HepG2 (cell line): Measurements from ENCODE around the gene HNRNPH3. TPM values are rescaled to one million over a fixed set of nuclear protein-coding genes. Genes with fewer than 3 reads are reported as not detected.

Experiments used
- ELK4 ChIP-seq: sonication (generic); formaldehyde crosslinking; IDR thresholded peaks from 2 replicates; pipeline ENCODE4 v1.9.0; 2021; ENCODE audit warnings: missing genetic modification reagents, borderline replicate concordance
- GABPA ChIP-seq, 2 experiments: IDR thresholded peaks; 2 replicates each; pipeline ENCODE4 v1.6.1; 2011 to 2016; ENCODE audit warnings: low read depth in 2 of 2, low read length in 1 of 2, missing biosample characterization in 1 of 2, missing genetic modification characterization in 1 of 2
- GTF2F1 ChIP-seq: fragments of 150-350 bp; IDR thresholded peaks from 2 replicates; pipeline ENCODE4 v1.6.1; 2014; ENCODE audit warnings: low read length
- LCORL ChIP-seq, 2 experiments: fragments of 450-650 bp in 1 of 2; sonication (generic) in 1 of 2; formaldehyde crosslinking in 1 of 2; IDR thresholded peaks; 2 replicates each; pipeline versions ENCODE4 v1.5.0 to v1.6.1; 2017 to 2020; ENCODE audit warnings: antibody characterized with exemption in 1 of 2, missing genetic modification reagents in 1 of 2
- MIXL1 ChIP-seq: IDR thresholded peaks from 2 replicates; pipeline ENCODE4 v1.6.1; 2016
- SNAPC4 ChIP-seq: sonication (generic); formaldehyde crosslinking; IDR thresholded peaks from 2 replicates; pipeline ENCODE4 v1.4.0; 2020; ENCODE audit warnings: mild to moderate bottlenecking, missing genetic modification reagents
- ZC3H4 ChIP-seq: sonication (generic); formaldehyde crosslinking; IDR thresholded peaks from 2 replicates; pipeline ENCODE4 v1.4.0; 2020; ENCODE audit warnings: missing genetic modification reagents, borderline replicate concordance
- ZMYM2 ChIP-seq: sonication (generic); formaldehyde crosslinking; IDR thresholded peaks from 2 replicates; pipeline ENCODE4 v1.8.0; 2022; ENCODE audit warnings: mild to moderate bottlenecking, missing genetic modification reagents
- ZNF143 ChIP-seq: sonication (generic); formaldehyde crosslinking; IDR thresholded peaks from 2 replicates; pipeline ENCODE4 v1.4.0; 2020; ENCODE audit warnings: missing genetic modification reagents
- ZNF253 ChIP-seq: sonication (generic); formaldehyde crosslinking; IDR thresholded peaks from 2 replicates; pipeline ENCODE4 v1.8.0; 2022; ENCODE audit warnings: mild to moderate bottlenecking, missing genetic modification reagents, borderline replicate concordance
- ZNF30 ChIP-seq: sonication (generic); formaldehyde crosslinking; IDR thresholded peaks from 2 replicates; pipeline ENCODE4 v1.5.0; 2020; ENCODE audit warnings: mild to moderate bottlenecking, missing genetic modification reagents
- ZNF337 ChIP-seq: sonication (generic); formaldehyde crosslinking; IDR thresholded peaks from 2 replicates; pipeline ENCODE4 v1.5.1; 2020; ENCODE audit warnings: missing genetic modification reagents, low read depth, mild to moderate bottlenecking, borderline replicate concordance
- ZNF569 ChIP-seq: sonication (generic); formaldehyde crosslinking; IDR thresholded peaks from 2 replicates; pipeline ENCODE4 v1.5.0; 2020; ENCODE audit warnings: mild to moderate bottlenecking, missing genetic modification reagents, moderate library complexity, borderline replicate concordance
- ZNF644 ChIP-seq: IDR thresholded peaks from 2 replicates; pipeline ENCODE4 v1.6.1; 2016; ENCODE audit warnings: low read depth
- ZNF709 ChIP-seq: sonication (generic); formaldehyde crosslinking; IDR thresholded peaks from 2 replicates; pipeline ENCODE4 v1.5.0; 2020; ENCODE audit warnings: mild to moderate bottlenecking, missing genetic modification reagents
- ZNF75D ChIP-seq: sonication (generic); formaldehyde crosslinking; IDR thresholded peaks from 2 replicates; pipeline ENCODE4 v1.8.1; 2023; ENCODE audit warnings: missing genetic modification reagents, mild to moderate bottlenecking, borderline replicate concordance
- ZNF816 ChIP-seq: sonication (generic); formaldehyde crosslinking; IDR thresholded peaks from 2 replicates; pipeline ENCODE4 v1.8.0; 2022; ENCODE audit warnings: missing genetic modification reagents, mild to moderate bottlenecking, borderline replicate concordance
- ZNF839 ChIP-seq: sonication (generic); formaldehyde crosslinking; IDR thresholded peaks from 2 replicates; pipeline ENCODE4 v1.4.0; 2020; ENCODE audit warnings: missing genetic modification reagents, mild to moderate bottlenecking, borderline replicate concordance
- polyA plus RNA-seq, 8 experiments: library from polyadenylated mRNA; depleted of rRNA in 3 of 8; stranded (reverse) in 7 of 8; unstranded in 1 of 8; fragments of >200 nt; fragmentation: Illumina TruSeq in 4 of 8; extraction: Trizol in 4 of 8; gene quantifications; 2 replicates each; pipeline versions ENCODE4 v1.2.1 to v1.2.3, GENCODE V29; 2011 to 2016; ENCODE audit warnings: low read depth in 4 of 8, missing spikeins in 1 of 8, mixed read lengths in 1 of 8; ENCODE audit not compliant: insufficient read depth in 1 of 8
- total RNA-seq, 5 experiments: library from RNA; depleted of rRNA; stranded (reverse); fragments of >200 nt; fragmentation: Illumina TruSeq; extraction: Trizol; gene quantifications; 2 replicates each; pipeline ENCODE4 v1.2.3, GENCODE V29; 2016; ENCODE audit warnings: low read depth in 1 of 5
- TF ChIP-seq, protein P1 (sequence below): sonication (generic); formaldehyde crosslinking; IDR thresholded peaks from 2 replicates; pipeline ENCODE4 v1.5.0; 2020; ENCODE audit warnings: missing genetic modification reagents, mild to moderate bottlenecking, borderline replicate concordance

HNRNPH3 gene
- total and polyA plus RNA-seq, 2 of the 13 experiments (the other 11 are each of a cell fraction or from before 2014, with no cell fraction given) = 46.0 to 47.7 TPM

DNA sequence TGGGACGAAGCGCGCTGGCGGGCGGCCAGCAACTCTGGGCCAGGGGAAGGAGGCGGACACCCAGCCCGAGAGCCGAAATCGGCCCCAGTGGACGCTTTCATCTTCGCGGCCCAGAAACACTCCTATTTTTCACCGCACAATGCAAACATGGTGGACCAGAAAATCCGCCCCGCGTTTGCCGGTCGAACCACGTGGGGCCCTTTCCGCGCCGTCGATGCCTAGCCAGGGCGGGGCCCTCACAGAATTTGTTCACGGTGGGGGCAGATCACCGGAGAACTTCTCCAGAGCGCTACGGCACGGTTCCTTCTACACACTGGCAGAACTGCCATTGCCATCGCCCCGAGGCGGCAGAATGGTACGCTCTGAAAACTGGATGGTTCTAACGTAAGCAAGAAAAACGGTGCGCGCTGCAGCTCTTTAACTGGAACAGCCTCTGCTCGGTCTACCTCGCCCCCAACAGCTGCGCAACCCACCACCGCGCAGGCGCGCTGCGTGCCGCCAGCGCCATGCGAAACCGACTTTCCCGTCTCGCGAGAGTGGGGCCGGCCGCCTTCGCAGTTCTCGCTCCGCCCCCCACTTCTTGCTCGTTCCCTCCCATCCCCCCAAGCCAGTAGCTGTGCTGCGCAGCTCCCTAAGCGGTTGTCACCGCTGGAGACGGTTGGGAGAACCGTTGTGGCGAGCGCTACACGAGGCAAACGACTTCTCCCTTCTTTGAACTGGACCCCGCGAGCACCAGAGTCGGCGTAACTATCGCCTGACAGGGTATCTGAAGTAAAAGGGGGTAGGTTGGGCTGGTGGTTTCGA, at the start of gene HNRNPH3 (continued):
- TF ChIP-seq ZNF253 (CRISPR knock-in tag) = peak; percentile 80; the same call in 1 of the 2 replicates
- 0 out of 2 replicates have a peak, but pooled peaks have one; percentile 17 for TF ChIP-seq ZNF30 (CRISPR knock-in tag)
- TF ChIP-seq, protein P1, sequence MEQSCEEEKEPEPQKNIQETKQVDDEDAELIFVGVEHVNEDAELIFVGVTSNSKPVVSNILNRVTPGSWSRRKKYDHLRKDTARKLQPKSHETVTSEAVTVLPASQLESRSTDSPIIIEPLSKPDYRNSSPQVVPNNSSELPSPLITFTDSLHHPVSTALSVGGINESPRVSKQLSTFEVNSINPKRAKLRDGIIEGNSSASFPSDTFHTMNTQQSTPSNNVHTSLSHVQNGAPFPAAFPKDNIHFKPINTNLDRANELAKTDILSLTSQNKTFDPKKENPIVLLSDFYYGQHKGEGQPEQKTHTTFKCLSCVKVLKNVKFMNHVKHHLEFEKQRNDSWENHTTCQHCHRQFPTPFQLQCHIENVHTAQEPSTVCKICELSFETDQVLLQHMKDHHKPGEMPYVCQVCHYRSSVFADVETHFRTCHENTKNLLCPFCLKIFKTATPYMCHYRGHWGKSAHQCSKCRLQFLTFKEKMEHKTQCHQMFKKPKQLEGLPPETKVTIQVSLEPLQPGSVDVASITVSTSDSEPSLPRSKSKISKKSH (CRISPR knock-in tag) = peak; percentile 67; the same call in 1 of the 2 replicates
- no peak for TF ChIP-seq ZNF75D (CRISPR knock-in tag)
- peak; percentile 47; the same call in 1 of the 2 replicates for TF ChIP-seq ZC3H4 (CRISPR knock-in tag)
- TF ChIP-seq LCORL (IDR thresholded peaks at IDR 0.05) = no peak
- peak; percentile 70 for TF ChIP-seq LCORL (CRISPR knock-in tag; IDR thresholded peaks at IDR 0.05)
- no peak for TF ChIP-seq ZNF569 (CRISPR knock-in tag)
- TF ChIP-seq ZMYM2 = peak; percentile 84
- peak; percentile 92 for TF ChIP-seq ZNF709
- TF ChIP-seq GTF2F1 = peak; percentile 91
- no peak; the same call in 1 of the 2 replicates for TF ChIP-seq ZNF839 (CRISPR knock-in tag)
- 0 out of 2 replicates have a peak, but pooled peaks have one; percentile 36 for TF ChIP-seq ELK4 (CRISPR knock-in tag)
- peak; percentile 88 for TF ChIP-seq ZNF816
- no peak for TF ChIP-seq ZNF644 (CRISPR knock-in tag)
- peak; percentile 73; the same call in 1 of the 2 replicates for TF ChIP-seq MIXL1
- TF ChIP-seq ZNF143 (CRISPR knock-in tag) = peak; percentile 67; the same call in 1 of the 2 replicates
- TF ChIP-seq GABPA (IDR thresholded peaks at IDR 0.05; ENCODE audit: low read depth, low read length) = no peak
- TF ChIP-seq GABPA (CRISPR knock-in tag; IDR thresholded peaks at IDR 0.05; ENCODE audit: low read depth) = no peak
- TF ChIP-seq SNAPC4 = peak; percentile 90
- TF ChIP-seq ZNF337 (CRISPR knock-in tag) = peak; percentile 78; the same call in 1 of the 2 replicates
